Loucy (cell line): ENCODE measurements around the gene ITGA2.
A peak's percentile ranks its signal among the peaks of the same experiment; 100 is the strongest.

Experiments used
- H2AFZ ChIP-seq: fragments of 200-600 bp; sonication (generic); 2 replicates; pipeline ENCODE4 v1.6.0; 2016; ENCODE audit warnings: antibody characterized with exemption, mild to moderate bottlenecking, low read length, moderate library complexity
- H3F3A ChIP-seq: fragments of 200-600 bp; 2 replicates; pipeline ENCODE4 v1.6.0; 2016; ENCODE audit warnings: antibody characterized with exemption, low read depth, mild to moderate bottlenecking
- H3K27me3 ChIP-seq: fragments of 200-600 bp; sonication (generic); 2 replicates; pipeline ENCODE4 v1.6.1; 2014; ENCODE audit warnings: low read length, mild to moderate bottlenecking; ENCODE audit not compliant: insufficient read depth, poor library complexity, severe bottlenecking
- H3K36me3 ChIP-seq: fragments of 200-600 bp; sonication (generic); 2 replicates; pipeline ENCODE4 v1.6.1; 2016; ENCODE audit warnings: low read length; ENCODE audit not compliant: insufficient read depth
- H3K4me1 ChIP-seq: fragments of 200-600 bp; sonication (generic); 2 replicates; pipeline ENCODE4 v1.5.1; 2014; ENCODE audit warnings: low read length, mild to moderate bottlenecking; ENCODE audit not compliant: insufficient read depth, poor library complexity, severe bottlenecking
- H3K4me2 ChIP-seq: fragments of 200-600 bp; sonication (generic); 2 replicates; pipeline ENCODE4 v1.6.0; 2014; ENCODE audit warnings: antibody characterized with exemption, low read length, low read depth, mild to moderate bottlenecking; ENCODE audit not compliant: poor library complexity, severe bottlenecking
- H3K4me3 ChIP-seq: fragments of 200-600 bp; sonication (generic); 2 replicates; pipeline ENCODE4 v1.5.1; 2014; ENCODE audit warnings: low read length, mild to moderate bottlenecking, mixed read lengths; ENCODE audit not compliant: poor library complexity, severe bottlenecking
- H3K79me2 ChIP-seq: fragments of 200-600 bp; sonication (generic); 2 replicates; pipeline ENCODE4 v1.6.1; 2014; ENCODE audit warnings: low read length; ENCODE audit not compliant: insufficient read depth
- H3K9ac ChIP-seq: fragments of 200-600 bp; sonication (generic); 2 replicates; pipeline ENCODE4 v1.6.0; 2014; ENCODE audit warnings: mild to moderate bottlenecking, low read depth, low read length, moderate library complexity; ENCODE audit not compliant: poor library complexity, severe bottlenecking
- H3K9me2 ChIP-seq: fragments of 200-600 bp; sonication (generic); replicated peaks from 2 replicates; pipeline ENCODE4 v1.6.1; 2016; ENCODE audit warnings: low read depth, low read length, mixed read lengths
- H3K9me3 ChIP-seq: fragments of 200-600 bp; sonication (generic); 2 replicates; pipeline ENCODE4 v1.6.1; 2014; ENCODE audit warnings: mild to moderate bottlenecking, antibody characterized with exemption, low read length, low read depth; ENCODE audit not compliant: insufficient read depth
- H4K20me1 ChIP-seq: fragments of 200-600 bp; sonication (generic); 2 replicates; pipeline ENCODE4 v1.6.0; 2014; ENCODE audit warnings: antibody characterized with exemption, low read length, mild to moderate bottlenecking; ENCODE audit not compliant: insufficient read depth, poor library complexity, severe bottlenecking
- CTCF ChIP-seq: fragments of 200-600 bp; sonication (generic); conservative IDR thresholded peaks from 2 replicates; pipeline ENCODE4 v1.5.1; 2014; ENCODE audit warnings: mild to moderate bottlenecking, antibody characterized with exemption, low read length
- EZH2phosphoT487 ChIP-seq: fragments of 200-600 bp; IDR thresholded peaks from 2 replicates; pipeline ENCODE4 v1.6.1; 2018; ENCODE audit warnings: antibody characterized with exemption, mild to moderate bottlenecking, moderate library complexity, borderline replicate concordance

ITGA2 gene

GRCh38 chr5:52945040-52945439 is 44.1 kb upstream of the ITGA2 start:
- Histone ChIP-seq H2AFZ (peak overlapping the region; percentile 80), H3K4me1 (peaks cover 22% of the 10 kb centered on the region), H3F3A (no peaks in the 10 kb centered on the region), H3K9me3 (no peaks in the 10 kb centered on the region), H3K4me3 (peak overlapping the region; percentile 66), H3K9ac (peak overlapping the region; percentile 38), H3K79me2 (no peaks in the 10 kb centered on the region), H3K36me3 (no peaks in the 10 kb centered on the region), H3K4me2 (peak overlapping the region; percentile 71), H3K27me3 (no peaks in the 10 kb centered on the region), H4K20me1 (no peaks in the 10 kb centered on the region), H3K9me2 (no peaks in the 10 kb centered on the region)
- TF ChIP-seq CTCF (no peak), EZH2phosphoT487 (no peak)

- Histone ChIP-seq H3K9ac (no peak overlapping the region), H4K20me1 (no peaks in the 10 kb centered on the region), H2AFZ (0 out of 2 replicates have a peak overlapping the region, but pooled peaks have one; percentile 6), H3K36me3 (no peaks in the 10 kb centered on the region), H3K9me3 (no peaks in the 10 kb centered on the region), H3K4me3 (no peak overlapping the region), H3K4me2 (no peak overlapping the region), H3K27me3 (no peaks in the 10 kb centered on the region), H3K79me2 (no peaks in the 10 kb centered on the region), H3K9me2 (no peaks in the 10 kb centered on the region), H3K4me1 (peaks cover 22% of the 10 kb centered on the region), H3F3A (no peaks in the 10 kb centered on the region)
- TF ChIP-seq CTCF (no peak), EZH2phosphoT487 (no peak)
Observed at GRCh38 chr5:52947208-52947607, 41.9 kb upstream of the ITGA2 start.

GRCh38 chr5:52947851-52948250 is 41.3 kb upstream of the ITGA2 start:
- no peaks in the 10 kb centered on the region for H3K9me3 ChIP-seq
- no peaks in the 10 kb centered on the region for H3K36me3 ChIP-seq
- H4K20me1 ChIP-seq, result no peaks in the 10 kb centered on the region
- H3K4me2 ChIP-seq, result no peak overlapping the region
- H3F3A ChIP-seq, result no peaks in the 10 kb centered on the region
- no peaks in the 10 kb centered on the region for H3K79me2 ChIP-seq
- peaks cover 22% of the 10 kb centered on the region for H3K4me1 ChIP-seq
- TF ChIP-seq EZH2phosphoT487, result no peak
- no peak for TF ChIP-seq CTCF
- no peak overlapping the region for H3K4me3 ChIP-seq
- H3K9me2 ChIP-seq, result no peaks in the 10 kb centered on the region
- peak overlapping the region; percentile 78; the same call in 1 of the 2 replicates for H2AFZ ChIP-seq
- H3K27me3 ChIP-seq, result no peaks in the 10 kb centered on the region
- H3K9ac ChIP-seq, result no peak overlapping the region
